NCI-H446 treated with DMSO at 0.1 percent for 48 hours (cell line): ENCODE measurements around the gene RFC2.
"Not testable (repeated sequence)": the region's sequence is repeated elsewhere in the genome, so short reads cannot be mapped to it uniquely, and the experiment has no call there.

Source experiments
- DNase-seq: peaks from one replicate; lab custom pipeline; 2025; lab: John Stamatoyannopoulos, UW

The RFC2 gene

GRCh38 chr7:74248156-74248555 is 6.0 kb downstream of the RFC2 start:
- no peak for DNase-seq

- DNase-seq = no peak
Observed at GRCh38 chr7:74246497-74246896, 7.7 kb downstream of the RFC2 start.

GRCh38 chr7:74242122-74242443 is 12.1 kb downstream of the RFC2 start:
- no peak for DNase-seq

GRCh38 chr7:74240482-74240881 is 13.7 kb downstream of the RFC2 start:
- DNase-seq = no peak

GRCh38 chr7:74236284-74236683 is 17.9 kb downstream of the RFC2 start:
- no peak for DNase-seq

- DNase-seq = no peak
Observed at GRCh38 chr7:74235518-74236268, 18.5 kb downstream of the RFC2 start.

- no peak for DNase-seq
Observed at GRCh38 chr7:74233655-74234285, 20.4 kb downstream of the RFC2 start.

- DNase-seq = no peak
Observed at GRCh38 chr7:74231232-74231590, 23.0 kb downstream of the RFC2 start.

- no peak for DNase-seq
Observed at GRCh38 chr7:74230446-74231231, 23.6 kb downstream of the RFC2 start.

- no peak for DNase-seq
Observed at GRCh38 chr7:74228951-74229900, 25.0 kb downstream of the RFC2 start.

GRCh38 chr7:74226633-74227032 is 27.6 kb downstream of the RFC2 start:
- no peak for DNase-seq

- no peak for DNase-seq
Observed at GRCh38 chr7:74225400-74225799, 28.8 kb downstream of the RFC2 start.

GRCh38 chr7:74224907-74225306 is 29.3 kb downstream of the RFC2 start:
- not testable (repeated sequence) for DNase-seq

- no peak for DNase-seq
Observed at GRCh38 chr7:74224511-74224832, 29.7 kb downstream of the RFC2 start.

- no peak for DNase-seq
Observed at GRCh38 chr7:74223711-74224510, 30.3 kb downstream of the RFC2 start.

- no peak for DNase-seq
Observed at GRCh38 chr7:74222851-74223710, 31.1 kb downstream of the RFC2 start.

- no peak for DNase-seq
Observed at GRCh38 chr7:74221713-74222112, 32.5 kb downstream of the RFC2 start.

GRCh38 chr7:74220229-74220628 is 34.0 kb downstream of the RFC2 start:
- no peak for DNase-seq

GRCh38 chr7:74219416-74219815 is 34.8 kb downstream of the RFC2 start:
- DNase-seq = no peak

GRCh38 chr7:74218343-74218698 is 35.9 kb downstream of the RFC2 start:
- DNase-seq = no peak
